GM12878 (cell line): ENCODE data around the gene TMEM30A. TPM values are rescaled to one million over a fixed set of nuclear protein-coding genes. Genes with fewer than 3 reads are reported as not detected.

Experiments used
- ATAC-seq: fragments of 200-7000 bp; cut with Tn5 transposase; 3 replicates; pipeline ENCODE4 v1.9.1; 2020; ENCODE audit warnings: mild to moderate bottlenecking, moderate library complexity
- BruUV-seq: library from RNA; stranded (reverse); fragments of 400-500 nt; replicated peaks from 2 replicates; lab custom pipeline; 2021; lab: Mats Ljungman, UMichigan
- CTCF ChIA-PET: fragments of 300-600 bp; sonication (Branson Sonifier 250); formaldehyde crosslinking; extraction: SDS; loops from one replicate; lab custom pipeline; 2021; ENCODE audit warnings: inconsistent platforms; lab: Yijun Ruan, JAX
- POLR2A ChIA-PET: fragments of 350-600 bp; formaldehyde crosslinking; extraction: SDS; loops from one replicate; lab custom pipeline; 2021; ENCODE audit warnings: inconsistent platforms; lab: Charles Lee
- RAD21 ChIA-PET: fragments of 300-600 bp; sonication (Branson Sonifier 250); formaldehyde crosslinking; loops from one replicate; lab custom pipeline; 2023; ENCODE audit warnings: antibody characterized with exemption; ENCODE audit not compliant: unreplicated experiment; lab: Charles Lee
- SMC1A ChIA-PET: fragments of 300-600 bp; sonication (Branson Sonifier 250); formaldehyde crosslinking; loops from one replicate; lab custom pipeline; 2023; ENCODE audit not compliant: unreplicated experiment, uncharacterized antibody; lab: Charles Lee
- DNase-seq: peaks from one replicate; pipeline ENCODE4 v3.0.0-alpha.2; 2011; ENCODE audit warnings: low read depth, low spot score
- FAIRE-seq: peaks from 3 replicates; lab custom pipeline; 2011; peaks lifted over from hg19 to GRCh38; lab: Jason Lieb, UNC
- H2AFZ ChIP-seq: 2 replicates; pipeline ENCODE4 v1.6.0; 2011; ENCODE audit warnings: low read depth, low read length, control low read depth; ENCODE audit not compliant: control insufficient read depth
- H3K27ac ChIP-seq: 2 replicates; pipeline ENCODE4 v1.5.1; 2011; ENCODE audit warnings: control low read depth; ENCODE audit not compliant: control insufficient read depth, insufficient read depth
- H3K27me3 ChIP-seq, 2 experiments: replicated peaks in 1 of 2; 2 replicates each; pipeline versions ENCODE4 v1.6.0 to v1.6.1; 2011; ENCODE audit warnings: low read length in 1 of 2; ENCODE audit not compliant: control insufficient read depth in 2 of 2, insufficient read depth in 2 of 2
- H3K36me3 ChIP-seq, 2 experiments: 2 replicates each; pipeline ENCODE4 v1.5.1; 2011; ENCODE audit warnings: low read length in 1 of 2; ENCODE audit not compliant: control insufficient read depth in 2 of 2, insufficient read depth in 2 of 2
- H3K4me1 ChIP-seq: 2 replicates; pipeline ENCODE4 v1.6.1; 2011; ENCODE audit warnings: mild to moderate bottlenecking, low read length, moderate library complexity, mixed read lengths; ENCODE audit not compliant: control insufficient read depth, insufficient read depth
- H3K4me2 ChIP-seq: 2 replicates; pipeline ENCODE4 v1.6.0; 2011; ENCODE audit warnings: control low read depth; ENCODE audit not compliant: control insufficient read depth, insufficient read depth
- H3K4me3 ChIP-seq: fragments of 200-600 bp; sonication (generic); 2 replicates; pipeline ENCODE4 v1.5.1; 2016
- H3K79me2 ChIP-seq: 2 replicates; pipeline ENCODE4 v1.6.0; 2011; ENCODE audit warnings: low read length; ENCODE audit not compliant: control insufficient read depth, insufficient read depth
- H3K9ac ChIP-seq: 2 replicates; pipeline ENCODE4 v1.8.0; 2011; ENCODE audit warnings: low read length, control low read depth, mixed read lengths; ENCODE audit not compliant: control insufficient read depth, insufficient read depth
- H3K9me3 ChIP-seq: replicated peaks from 3 replicates; pipeline ENCODE4 v1.5.1; 2011; ENCODE audit warnings: mild to moderate bottlenecking, low read length; ENCODE audit not compliant: control insufficient read depth, insufficient read depth
- H4K20me1 ChIP-seq: 2 replicates; pipeline ENCODE4 v1.6.0; 2011; ENCODE audit not compliant: control insufficient read depth, insufficient read depth
- EZH2 ChIP-seq: IDR thresholded peaks from 2 replicates; pipeline ENCODE4 v1.6.1; 2012; ENCODE audit warnings: low read depth, mild to moderate bottlenecking, control low read depth, inconsistent platforms, low read length, borderline replicate concordance; ENCODE audit not compliant: control insufficient read depth
- FOS ChIP-seq: IDR thresholded peaks from 3 replicates; pipeline ENCODE4 v1.6.1; 2011; ENCODE audit warnings: borderline replicate concordance; ENCODE audit not compliant: insufficient read length; ENCODE audit errors: extremely low read depth
- SUZ12 ChIP-seq: fragments of 200-600 bp; sonication (generic); IDR thresholded peaks from one replicate; pipeline ENCODE4 v1.6.1; 2018; ENCODE audit warnings: antibody characterized with exemption, mild to moderate bottlenecking; ENCODE audit not compliant: unreplicated experiment
- TCF12 ChIP-seq: IDR thresholded peaks from 2 replicates; pipeline ENCODE4 v1.6.1; 2011; ENCODE audit warnings: low read depth, mild to moderate bottlenecking, low read length
- WGBS: methylation state at CpG from one replicate; pipeline ENCODE4 v1.1.6; 2016; ENCODE audit warnings: low lambda C conversion rate; ENCODE audit not compliant: insufficient replicate concordance, insufficient coverage; ENCODE audit errors: missing lambda C conversion rate; 5-methylcytosine and 5-hydroxymethylcytosine counted together
- in situ Hi-C: fragments of 300-500 bp; cut with MboI; formaldehyde crosslinking; loops from 9 replicates; pipeline ENCODE4 v1.14.3; 2018; ENCODE audit warnings: mixed read lengths
- intact Hi-C: fragments of 100-400 bp; cut with micrococcal nuclease; formaldehyde crosslinking; loops from one replicate; pipeline ENCODE4 v1.14.2; 2022; ENCODE audit not compliant: unreplicated experiment
- polyA plus RNA-seq, 11 experiments: library from polyadenylated mRNA; depleted of rRNA in 4 of 11; unstranded in 6 of 11; stranded (reverse) in 5 of 11; fragments of >200 nt; fragmentation: Nextera tagmentation in 4 of 11; fragmentation: Illumina TruSeq in 1 of 11; extraction: Ambion mirVana in 4 of 11; extraction: Trizol in 1 of 11; gene quantifications; 1 replicate in 1 of 11; 2 replicates in 10 of 11; pipeline versions ENCODE4 v1.2.1 to v1.2.3, GENCODE V29; 2011 to 2016; ENCODE audit warnings: inconsistent platforms in 2 of 11, missing spikeins in 2 of 11, low read depth in 1 of 11
- total RNA-seq, 4 experiments: library from RNA; depleted of rRNA in 3 of 4; stranded (reverse); fragments of >200 nt in 3 of 4; fragmentation: Illumina TruSeq in 1 of 4; extraction: Trizol in 1 of 4; gene quantifications; 2 replicates each; pipeline versions ENCODE4 v1.2.1 to v1.2.3, GENCODE V29; 2013 to 2021

Gene TMEM30A
- total and polyA plus RNA-seq, 10 of the 15 experiments (the other 5 are each of a cell fraction or from before 2014, with no cell fraction given): 11.9 to 61.6 (median 43.2) TPM

DNA sequence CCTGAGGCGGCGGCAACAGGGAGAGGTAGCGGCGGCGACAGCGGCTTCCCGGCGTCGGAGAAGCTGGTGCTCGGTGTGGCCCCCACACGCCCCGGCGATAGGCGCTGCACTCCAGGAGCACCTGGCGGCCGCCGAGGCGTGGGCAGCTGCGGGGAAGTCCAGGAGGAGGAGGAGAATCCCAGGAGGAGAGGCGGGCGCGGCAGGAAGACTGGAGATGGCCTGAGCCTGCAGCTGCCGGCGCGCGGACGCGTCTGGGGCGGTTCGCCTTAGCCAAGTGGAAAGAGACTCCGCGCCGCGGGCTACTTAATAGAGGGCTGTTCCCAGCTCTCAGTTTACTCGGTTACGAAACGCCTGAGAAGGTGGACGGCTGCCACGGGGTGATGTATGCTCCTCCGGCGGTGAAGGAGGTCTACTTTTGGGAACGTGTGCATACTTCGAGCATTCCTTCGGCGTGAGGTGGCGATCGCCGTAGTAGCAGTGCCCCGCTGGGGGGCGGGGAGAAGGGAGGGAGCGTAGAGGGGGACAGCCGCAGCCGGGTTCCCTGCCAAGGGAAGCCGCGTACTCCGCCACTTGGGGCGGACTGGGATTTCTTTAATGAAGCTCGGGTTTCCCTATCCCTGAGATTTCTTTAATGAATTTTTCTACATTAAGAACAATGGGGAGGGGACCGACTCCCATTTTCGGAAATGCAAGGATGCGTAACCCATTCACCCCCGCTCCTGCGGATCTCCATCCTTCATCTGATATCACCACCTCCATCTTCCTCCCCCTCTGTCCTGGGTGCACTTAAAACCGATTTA, 78.6 kb downstream of the TMEM30A start, which contains the start of gene COL12A1:
COL12A1 (minus strand) TSS at position 278 of the 800 bp plus-strand sequence. CDS start 3,261 bp downstream, outside the sequence.
- TF ChIP-seq EZH2: peak; percentile 97; the same call in 1 of the 2 replicates
- no peak for TF ChIP-seq FOS
- peak; percentile 52 for TF ChIP-seq SUZ12
- no peak for TF ChIP-seq TCF12
- ChIA-PET CTCF (interaction anchor here (0.8 to 6.3 kb wide), 9 partner anchors 25 to 1468 kb away, joined by 3 to 95 read pairs (median 28); no protein-coding TSS in a partner anchor), SMC1A (interaction anchor here (0.8 to 4.7 kb wide), 3 partner anchors 11 to 796 kb away, joined by 3 to 60 read pairs (median 3); no protein-coding TSS in a partner anchor), RAD21 (interaction anchor here (1.1 to 4.4 kb wide), 4 partner anchors 796 to 1465 kb away, joined by 3 to 64 read pairs (median 8); no protein-coding TSS in a partner anchor), POLR2A (interaction anchor here (0.5 to 0.6 kb wide), 2 partner anchors 755 to 1434 kb away, joined by 3 to 4 read pairs; no protein-coding TSS in a partner anchor)
- DNase-seq (no peak), ATAC-seq (no peak), FAIRE-seq (no peak)
- Histone ChIP-seq H3K79me2 (no peaks in the 10 kb centered on the region), H3K27me3 (peaks cover 33 to 39% of the 10 kb centered on the region in 2 experiments), H3K4me2 (no peak within 1 kb of the TSS), H3K36me3 (no peaks in the 10 kb centered on the region), H3K9me3 (no peaks in the 10 kb centered on the region), H3K4me3 (no peak within 1 kb of the TSS), H4K20me1 (no peaks in the 10 kb centered on the region; the same call in 1 of the 2 replicates), H2AFZ (no peak within 1 kb of the TSS), H3K9ac (no peak within 1 kb of the TSS), H3K27ac (no peak within 1 kb of the TSS), H3K4me1 (no peaks in the 10 kb centered on the region)
- in situ Hi-C loops (loop anchor here (10.0 kb wide), 1 partner anchor 791 kb away; no protein-coding TSS in a partner anchor), intact Hi-C loops (loop anchor here (5.0 to 10.0 kb wide), 6 partner anchors 271 to 1529 kb away; no protein-coding TSS in a partner anchor)
- BruUV-seq: no TSS peak
- 21% methylated on average over 49 of the region's 64 CpGs for WGBS
